Activated CD4-positive, alpha-beta T cell treated with anti-CD3 and anti-CD28 coated beads for 48 hours (primary cell): ENCODE results near the gene CHST14.
A peak's percentile ranks its signal among the peaks of the same experiment; 100 is the strongest.
"Not testable (repeated sequence)": the region's sequence is repeated elsewhere in the genome, so short reads cannot be mapped to it uniquely, and the experiment has no call there.

Experiments used
- DNase-seq: peaks from one replicate; pipeline ENCODE4 v3.0.0-alpha.2; 2020

The CHST14 gene

DNA sequence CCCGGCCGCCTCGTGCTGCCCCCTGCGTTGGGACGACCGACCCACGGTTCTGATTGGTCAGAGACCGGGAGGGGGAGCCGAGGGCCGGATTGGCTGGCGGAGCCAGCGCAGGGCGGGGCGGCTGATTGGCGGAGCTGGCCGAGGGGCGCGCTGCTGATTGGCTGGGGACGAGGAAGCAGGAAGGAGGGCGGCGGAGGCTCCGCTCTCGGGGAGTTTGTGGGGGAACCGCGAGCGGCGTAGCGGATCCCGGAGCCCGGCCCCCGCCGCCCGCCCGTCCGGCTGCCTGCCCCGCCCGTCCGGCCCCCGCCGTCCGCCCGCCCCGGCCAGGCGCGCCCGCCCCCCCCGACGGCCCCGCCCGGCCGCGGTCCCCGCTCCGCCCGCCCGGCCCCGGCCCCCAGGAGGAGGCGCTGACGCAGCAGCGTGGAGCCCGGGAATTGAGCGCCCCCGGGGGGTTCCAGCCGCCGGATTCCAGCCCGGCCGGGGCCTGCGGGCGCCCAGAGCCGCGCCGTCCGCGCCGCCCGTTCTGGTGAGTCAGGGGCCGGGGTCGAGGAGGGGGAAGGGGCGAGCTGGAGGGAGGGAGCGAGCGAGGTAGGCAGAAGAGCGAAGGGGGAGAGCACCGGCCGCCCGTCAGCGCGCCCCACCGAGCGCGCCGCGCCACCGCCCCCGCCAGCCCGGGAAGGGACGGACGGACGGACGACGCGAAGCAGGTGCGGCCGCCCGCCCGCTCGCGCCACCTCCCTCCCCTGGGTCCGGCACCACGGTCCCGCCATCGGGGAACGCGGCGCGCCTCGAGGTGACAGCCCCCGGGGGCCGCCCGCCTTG, 29.8 kb upstream of the CHST14 start, which contains the start of gene BAHD1:
TSS of gene BAHD1 (plus strand) at position 211 of the 822 bp plus-strand sequence. CDS start 17,512 bp downstream, outside the sequence.
- DNase-seq, result peak; percentile 97

DNA sequence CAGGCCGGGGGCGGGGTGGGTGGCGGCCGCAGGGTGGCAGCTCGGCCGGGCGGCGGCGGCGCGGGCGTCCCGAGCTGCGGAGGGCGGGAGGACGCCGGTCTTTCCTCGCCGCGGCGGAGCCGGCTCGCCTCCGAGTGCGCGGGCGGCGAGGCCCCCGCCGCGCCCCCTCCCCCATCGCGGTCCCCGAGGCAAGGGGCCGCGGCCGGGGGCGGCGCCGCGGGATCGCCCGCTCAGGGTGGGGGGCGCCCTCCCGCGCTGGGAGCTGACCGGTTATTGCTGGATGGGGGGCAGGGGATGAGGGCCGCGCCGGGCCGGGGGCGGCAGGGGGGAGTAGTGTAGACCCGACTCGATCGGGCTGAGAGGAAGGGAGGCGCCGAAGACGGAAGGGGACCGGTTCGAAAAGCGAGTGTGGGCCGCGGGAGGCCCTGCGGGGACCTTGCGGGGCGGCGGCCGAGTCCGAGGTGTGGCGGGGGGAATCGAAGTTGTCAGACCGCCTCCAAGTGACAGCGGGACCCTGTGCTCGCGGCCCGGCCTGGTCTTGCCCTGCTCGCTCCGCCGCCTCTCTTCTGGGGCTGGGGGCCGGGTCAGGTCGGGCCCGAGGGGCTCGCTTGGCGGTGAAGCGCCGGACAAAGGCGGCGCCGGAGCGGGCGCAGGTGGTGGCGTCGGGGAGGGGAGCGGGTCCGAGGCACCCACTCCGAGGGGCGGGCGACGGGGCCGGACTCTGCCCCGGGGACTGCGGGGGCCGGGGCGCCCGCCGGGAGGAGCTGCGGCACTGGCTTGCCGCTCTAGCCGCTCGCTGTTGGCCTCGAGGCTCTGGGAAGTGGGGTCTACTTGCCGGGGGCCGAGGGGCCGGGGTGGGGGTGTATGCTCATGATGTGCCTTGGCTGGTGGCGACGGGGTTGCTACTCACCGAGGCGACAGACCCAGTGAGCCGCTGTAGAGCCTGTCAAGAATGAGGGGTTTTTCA, 28.9 kb upstream of the CHST14 start:
- DNase-seq, result no peak

DNA sequence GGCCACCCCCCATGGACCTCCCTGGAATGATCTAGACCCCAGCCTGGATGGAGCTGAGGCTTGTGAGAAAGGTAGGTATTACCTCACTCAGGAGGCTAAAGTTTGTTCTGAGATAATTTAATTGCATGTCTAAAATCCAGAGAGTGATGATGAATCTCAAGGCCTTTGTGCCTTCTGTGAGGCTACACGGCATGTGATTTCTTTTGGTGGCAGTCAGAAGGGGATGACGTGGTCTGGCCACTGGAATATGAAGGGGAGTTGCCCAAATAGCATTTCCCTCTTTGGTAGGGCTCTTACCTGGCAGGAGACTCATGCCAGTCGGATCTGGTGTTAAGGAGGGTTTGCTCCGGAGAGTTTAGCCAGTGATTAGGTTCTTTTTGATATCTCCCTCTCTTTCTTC, 27.5 kb upstream of the CHST14 start:
- no peak for DNase-seq

DNA sequence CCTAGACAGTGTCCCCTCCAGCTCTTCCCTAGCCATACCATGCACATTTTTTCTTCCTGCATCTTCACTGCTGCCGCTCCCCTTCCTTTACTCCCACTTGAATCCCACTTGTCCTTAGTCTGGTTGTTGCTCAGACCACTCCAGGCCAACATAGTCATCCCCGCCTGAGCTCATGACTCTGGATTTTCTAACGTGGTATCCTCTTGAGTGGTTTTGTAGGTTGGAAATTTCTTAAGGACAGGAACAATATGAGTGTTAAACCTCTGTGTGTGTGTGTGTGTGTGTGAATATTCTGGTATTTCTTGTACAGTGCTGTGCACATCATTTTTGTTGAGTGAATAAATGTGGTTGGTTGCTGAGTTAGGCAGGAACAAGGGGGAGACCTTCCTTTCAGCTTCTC, 26.9 kb upstream of the CHST14 start:
- no peak for DNase-seq

DNA sequence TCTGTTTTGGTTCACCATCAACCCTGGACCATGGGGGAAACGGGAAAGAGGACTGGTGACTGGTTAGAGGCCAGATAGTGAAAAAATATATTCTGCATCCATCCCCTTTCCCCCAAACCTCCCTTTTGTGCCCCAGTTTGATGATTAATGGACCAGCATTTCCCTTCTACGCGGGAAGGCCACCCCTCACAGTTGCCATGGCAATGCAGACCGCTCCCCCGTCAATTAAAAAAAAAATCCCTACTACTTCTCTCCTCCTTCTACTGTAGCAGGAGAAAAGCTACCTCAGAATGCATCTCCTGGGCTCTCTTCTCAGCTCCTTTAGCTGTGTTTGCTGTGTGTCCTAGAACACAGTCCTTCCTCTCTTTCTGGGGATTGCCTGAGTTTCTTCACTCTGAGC, 26.0 kb upstream of the CHST14 start:
- DNase-seq, result no peak

DNA sequence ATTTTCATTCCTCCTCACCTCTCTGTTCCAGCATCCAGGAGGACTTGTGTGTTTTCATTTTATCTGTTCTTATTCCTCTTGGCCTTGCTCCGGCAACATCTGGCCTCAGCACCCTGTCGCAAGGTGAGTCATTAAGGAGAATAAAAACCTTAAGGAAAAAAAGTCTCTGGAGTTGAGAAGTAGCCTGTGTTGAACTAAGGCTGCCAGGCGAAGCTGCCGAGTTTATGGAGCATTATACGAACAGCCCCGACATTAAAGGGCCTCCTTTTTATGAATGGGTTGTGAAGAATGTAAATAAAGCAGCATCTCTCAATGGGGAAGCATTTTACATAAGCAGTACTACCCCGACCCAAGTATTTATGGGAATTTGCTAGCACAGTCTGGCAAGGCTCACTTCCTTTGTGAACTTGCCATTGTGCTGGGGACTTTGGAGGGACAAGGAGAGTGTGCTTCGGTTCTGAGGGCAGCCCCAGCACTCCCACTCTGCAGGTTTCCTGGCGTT, 25.3 kb upstream of the CHST14 start:
- DNase-seq, result no peak

DNA sequence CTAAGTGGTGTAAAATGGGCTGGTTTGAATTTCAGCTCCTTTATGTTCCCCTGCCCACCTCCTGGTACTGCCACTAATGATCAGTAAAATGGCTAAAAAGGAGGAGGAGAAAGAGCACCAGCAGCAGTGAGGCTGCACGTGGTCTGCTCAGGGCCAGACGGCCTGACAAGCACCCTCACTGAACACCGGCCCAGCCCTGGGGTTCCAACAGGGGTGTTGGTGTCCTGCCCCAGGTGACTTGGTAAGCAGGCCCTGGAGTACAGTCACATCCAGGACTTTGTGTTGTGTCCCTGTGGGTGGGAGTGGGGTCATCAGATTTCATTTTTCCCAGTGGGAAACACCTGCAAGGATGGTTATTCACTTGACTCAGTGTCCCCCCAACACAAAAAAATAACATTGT, 24.6 kb upstream of the CHST14 start:
- DNase-seq, result no peak

DNA sequence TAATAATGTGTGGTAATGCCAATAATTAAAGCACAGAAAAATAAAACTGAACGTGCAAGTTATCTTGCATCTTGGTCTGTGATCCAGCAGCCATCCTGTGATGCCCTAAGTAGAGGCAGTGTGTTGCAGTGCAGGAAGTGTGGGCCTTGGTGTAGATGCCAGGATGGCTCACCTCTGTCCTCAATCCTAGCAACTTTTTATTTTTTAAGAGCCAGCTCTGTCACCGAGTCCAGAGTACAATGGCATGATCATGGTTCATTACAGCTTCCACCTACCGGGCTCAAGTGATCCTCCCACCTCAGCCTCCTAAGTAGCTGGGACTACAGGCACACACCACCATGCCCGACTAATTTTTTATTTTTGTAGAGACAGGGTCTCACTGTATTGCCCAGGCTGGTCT, 22.4 kb upstream of the CHST14 start:
- DNase-seq, result no peak

DNA sequence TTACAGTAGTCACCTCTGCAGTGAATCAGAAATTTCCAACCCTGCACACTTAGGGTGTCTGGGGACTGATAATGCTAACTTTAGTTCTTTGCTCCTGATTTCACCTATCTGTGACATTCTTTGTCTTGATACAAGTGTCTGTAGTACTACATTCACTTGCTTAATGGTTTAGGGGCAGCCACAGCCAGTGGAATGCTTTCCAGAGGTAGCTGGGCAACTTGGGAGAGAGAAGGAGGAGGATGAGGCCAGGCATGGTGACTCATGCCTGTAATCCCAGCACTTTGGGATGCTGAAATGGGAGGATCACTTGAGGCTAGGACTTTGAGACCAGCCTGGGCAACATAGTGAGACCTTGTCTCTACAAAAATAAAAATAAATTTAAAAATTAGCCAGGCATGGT, 21.5 kb upstream of the CHST14 start:
- DNase-seq, result no peak

DNA sequence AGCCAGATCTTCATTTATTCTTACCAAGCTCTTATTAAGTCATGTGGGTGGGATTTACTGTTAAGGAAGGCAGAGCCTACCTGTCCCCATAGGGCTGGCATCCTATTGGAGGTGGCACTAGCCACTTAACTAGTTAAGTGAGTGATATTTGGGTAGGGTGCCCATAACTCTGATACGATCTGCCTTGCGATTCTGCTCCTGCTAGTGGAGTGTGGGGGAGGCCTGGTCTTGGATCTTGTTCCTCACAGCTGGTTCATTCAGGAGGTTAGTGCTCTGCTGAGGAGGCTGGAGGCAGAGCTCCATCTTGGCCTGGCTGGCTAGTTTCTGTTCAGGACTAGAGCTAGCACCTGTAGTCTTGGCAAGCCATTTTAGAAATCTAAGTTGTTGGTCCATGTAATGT, 20.7 kb upstream of the CHST14 start:
- DNase-seq, result no peak

DNA sequence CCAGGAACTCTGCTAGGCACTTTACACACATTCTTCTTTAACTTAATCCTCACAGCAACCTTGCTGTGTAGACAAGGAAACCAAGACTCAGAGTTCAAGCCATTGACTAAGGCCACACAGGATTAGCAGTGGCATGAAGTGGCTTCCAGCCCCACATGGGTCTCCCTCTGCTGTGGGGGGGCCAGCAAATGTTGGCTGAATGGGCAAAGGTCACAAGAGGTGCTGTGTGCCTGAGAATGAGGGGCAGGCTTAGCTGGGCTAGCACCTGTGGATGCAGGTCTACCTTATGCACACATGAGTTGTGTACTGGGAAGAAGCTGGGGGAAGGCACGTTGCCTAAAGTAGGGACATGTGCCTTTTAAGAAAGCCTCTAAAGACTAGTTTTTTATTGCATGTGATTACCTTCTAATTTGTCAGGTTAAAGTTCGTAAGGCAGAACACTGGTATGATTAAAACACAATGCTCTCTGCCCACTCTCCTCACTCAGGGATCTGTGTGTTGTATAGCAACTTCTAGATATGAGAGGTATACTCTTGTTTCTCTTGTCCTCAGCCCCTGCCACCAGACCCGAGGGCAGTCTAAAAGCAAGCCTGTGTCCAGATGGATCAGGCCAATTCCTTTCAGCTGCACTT, 19.1 kb upstream of the CHST14 start:
- DNase-seq, result no peak

DNA sequence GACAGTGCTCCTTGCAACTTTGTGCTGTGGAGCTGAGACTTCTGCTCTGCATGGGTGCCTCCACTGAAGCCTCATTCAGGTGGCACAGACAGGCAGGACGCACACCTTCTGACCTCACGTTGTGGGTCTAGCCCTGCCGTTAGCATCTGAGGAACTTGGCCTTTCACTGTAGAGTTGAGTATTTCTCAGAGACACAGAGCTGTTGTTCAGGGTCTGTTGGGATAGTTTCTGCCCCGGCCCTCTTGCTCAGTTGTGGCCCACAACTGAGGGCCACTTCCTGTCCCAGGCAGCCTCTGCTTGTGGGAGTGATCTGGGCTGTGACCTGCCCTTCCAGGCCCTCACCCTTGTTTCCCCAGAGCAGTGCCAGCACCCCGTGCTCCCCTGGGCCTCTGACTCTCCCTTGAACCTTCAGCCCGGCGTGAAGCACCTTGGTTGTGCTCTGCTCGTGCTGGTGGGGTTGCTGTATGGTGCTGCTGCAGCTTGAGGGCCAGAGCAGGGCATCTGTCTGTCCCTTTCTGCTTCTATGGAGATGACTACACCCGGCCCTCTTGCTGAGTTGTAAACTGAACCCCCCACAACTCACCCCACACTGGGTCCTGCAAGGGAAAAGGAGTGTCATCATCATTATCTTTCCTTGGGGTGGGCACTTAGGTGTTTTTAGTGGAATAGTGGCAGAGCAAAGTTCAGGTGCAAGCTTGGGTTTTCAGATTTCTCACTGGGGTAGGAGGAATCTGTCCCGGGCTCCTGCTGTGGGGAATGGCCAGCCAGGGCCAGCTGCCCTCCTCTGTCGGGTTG, 18.3 kb upstream of the CHST14 start:
- DNase-seq, result no peak

DNA sequence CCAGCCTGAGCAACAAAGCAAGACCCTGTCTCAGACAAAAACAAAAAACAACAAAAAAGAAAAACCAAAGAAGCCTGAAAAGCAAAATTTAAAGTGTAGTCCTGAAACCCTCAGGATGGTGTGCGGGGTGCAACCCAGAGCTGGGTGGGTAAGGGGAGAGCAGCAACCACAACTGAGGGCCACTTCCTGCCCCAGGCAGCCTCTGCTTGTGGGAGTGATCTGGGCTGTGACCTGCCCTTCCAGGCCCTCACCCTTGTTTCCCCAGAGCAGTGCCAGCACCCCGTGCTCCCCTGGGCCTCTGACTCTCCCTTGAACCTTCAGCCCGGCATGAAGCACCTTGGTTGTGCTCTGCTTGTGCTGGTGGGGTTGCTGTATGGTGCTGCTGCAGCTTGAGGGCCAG, 16.8 kb upstream of the CHST14 start:
- not testable (repeated sequence) for DNase-seq

DNA sequence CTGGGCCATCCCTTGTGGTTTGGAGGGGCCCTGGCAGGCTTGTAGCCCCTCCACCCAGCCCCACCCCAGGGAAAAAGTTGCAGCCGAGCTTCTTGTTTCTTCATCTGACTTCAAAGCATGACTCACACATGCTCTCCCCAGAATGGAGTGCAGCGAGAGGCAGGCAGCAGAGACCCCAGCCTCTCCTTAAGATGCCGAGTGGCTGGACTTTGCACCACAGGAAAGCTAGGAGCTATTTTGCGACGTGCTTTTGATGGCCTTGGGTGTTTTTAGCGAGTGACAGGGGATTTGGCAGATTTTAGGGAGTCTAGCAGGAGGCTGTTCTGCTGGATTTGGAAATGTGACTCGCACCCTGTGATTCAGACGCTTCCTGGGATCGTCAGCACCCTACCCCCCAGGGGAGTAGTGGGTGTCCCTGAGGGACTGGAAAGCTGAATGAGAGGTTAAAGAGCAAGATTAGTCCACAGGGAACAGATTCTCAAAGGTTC, 15.8 kb upstream of the CHST14 start:
- no peak for DNase-seq

DNA sequence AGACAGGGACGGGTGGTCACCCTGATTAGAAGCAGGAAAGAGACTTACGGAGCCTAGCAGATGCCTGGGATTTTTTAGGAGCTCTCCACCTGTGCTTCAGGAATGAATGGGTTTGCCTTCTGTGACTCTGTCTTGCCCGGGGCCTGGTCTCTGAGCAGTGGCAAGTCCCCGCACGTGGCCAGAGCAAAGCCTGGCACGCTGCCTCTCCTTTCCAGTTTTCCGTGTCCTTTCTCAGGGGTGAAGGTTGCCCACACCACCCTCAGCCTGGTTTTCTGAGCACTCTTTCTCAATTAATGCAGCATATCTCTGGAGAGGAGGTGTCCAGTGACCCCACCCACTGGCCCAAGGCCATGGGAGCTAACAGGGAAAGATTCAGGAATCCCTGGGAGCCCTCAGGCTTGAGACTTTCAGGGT, 14.5 kb upstream of the CHST14 start:
- DNase-seq, result no peak

DNA sequence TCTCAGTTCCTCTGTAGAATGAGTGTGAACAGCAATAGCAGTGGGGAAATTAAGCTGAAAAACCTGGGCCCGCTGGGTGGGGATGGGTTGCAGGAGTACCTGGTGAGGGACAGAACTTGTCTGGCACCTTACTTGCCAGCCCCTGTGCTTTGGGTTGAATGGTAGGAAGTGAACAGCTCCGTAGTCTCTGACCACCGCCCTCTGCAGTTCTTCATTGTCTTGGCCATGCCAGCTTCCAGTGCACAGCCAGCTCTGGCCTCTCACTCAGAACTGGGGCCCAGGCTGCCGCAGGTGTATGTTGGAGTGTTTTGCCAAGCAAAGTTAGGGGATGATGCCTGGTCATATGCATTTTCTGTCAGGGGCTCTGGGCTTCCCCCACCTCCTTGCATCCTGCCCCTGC, 14.0 kb upstream of the CHST14 start:
- DNase-seq, result no peak

DNA sequence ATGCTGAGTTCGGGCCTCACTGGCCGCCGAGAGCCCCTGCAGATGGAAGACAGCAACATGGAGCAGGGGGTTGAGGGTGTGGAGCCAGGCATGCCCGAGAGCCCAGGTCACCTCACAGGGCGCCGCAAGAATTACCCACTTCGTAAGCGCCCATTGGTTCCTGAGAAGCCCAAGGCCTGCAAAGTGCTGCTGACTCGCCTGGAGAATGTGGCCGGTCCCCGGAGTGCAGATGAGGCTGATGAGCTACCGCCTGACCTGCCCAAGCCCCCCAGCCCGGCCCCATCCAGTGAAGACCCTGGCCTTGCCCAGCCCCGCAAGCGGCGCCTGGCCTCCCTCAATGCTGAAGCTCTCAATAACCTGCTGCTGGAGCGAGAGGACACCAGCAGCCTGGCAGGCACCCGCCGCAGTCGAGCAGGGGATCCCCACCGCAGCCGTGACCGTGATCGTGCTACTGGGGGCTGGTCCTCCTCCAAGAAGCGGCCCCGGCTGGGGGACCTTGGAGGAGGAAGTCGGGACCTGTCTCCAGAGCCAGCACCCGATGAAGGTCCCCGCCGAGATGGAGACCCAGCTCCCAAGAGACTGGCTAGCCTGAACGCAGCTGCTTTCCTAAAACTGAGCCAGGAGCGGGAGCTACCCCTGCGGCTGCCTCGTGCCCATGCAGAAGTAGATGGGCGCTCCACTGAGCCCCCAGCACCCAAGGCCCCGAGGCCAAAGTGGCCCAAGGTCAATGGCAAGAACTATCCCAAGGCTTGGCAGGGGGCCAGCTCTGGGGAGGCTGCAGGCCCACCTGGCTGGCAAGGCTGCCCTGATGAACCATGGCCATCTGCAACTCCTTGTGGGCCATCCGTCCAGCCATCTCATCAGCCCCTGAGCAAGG, 12.1 kb upstream of the CHST14 start:
- no peak for DNase-seq

DNA sequence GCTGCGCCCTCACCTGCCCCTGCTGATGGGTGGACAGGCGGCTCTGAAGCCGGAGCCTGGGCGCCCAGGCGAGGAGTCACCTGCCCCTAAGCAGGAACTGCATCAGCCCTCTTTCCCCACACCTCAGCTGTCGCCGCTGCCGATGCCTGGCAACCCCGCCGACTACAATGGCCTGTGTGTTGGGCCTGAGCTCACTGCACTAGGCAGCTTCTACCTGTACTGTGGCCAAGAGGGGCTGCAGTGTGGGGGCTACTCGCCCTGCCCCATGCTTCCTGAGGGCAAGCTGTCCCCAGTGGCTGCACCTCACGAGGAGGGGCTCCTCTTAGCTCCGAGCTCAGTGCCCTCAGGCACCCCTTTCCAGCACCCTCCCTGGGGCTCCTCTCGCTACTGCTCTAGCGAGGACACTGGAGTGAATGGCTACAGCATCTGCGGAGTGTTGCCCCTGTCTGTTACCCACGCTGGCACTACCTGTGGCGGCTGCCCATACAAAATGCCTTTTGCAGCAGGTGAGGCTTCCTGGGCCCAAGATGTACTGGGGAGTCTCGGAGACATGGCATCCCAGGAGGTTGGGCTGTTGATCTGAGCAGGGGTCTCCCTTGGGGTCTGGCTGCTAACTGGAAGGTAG, 11.3 kb upstream of the CHST14 start:
- no peak for DNase-seq

DNA sequence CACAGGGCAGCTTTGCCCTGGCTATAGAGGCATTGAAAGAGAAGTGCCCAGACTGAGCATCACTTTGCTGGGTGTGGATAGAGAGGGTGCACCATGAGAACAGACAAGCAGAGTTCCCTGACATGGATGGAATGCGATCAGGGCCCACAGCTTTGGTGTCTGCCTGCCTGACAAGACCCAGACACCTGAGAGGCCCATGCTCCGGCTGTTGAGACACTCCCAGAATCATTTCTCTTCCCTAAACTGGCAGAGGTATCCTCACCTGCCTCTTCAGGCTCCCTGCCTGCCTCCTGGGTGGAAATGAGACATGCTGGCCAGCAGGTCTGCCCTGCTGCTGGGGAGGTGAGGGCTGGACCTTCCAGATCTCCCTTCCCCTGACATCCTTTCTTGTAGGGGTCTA, 10.4 kb upstream of the CHST14 start:
- DNase-seq, result no peak

DNA sequence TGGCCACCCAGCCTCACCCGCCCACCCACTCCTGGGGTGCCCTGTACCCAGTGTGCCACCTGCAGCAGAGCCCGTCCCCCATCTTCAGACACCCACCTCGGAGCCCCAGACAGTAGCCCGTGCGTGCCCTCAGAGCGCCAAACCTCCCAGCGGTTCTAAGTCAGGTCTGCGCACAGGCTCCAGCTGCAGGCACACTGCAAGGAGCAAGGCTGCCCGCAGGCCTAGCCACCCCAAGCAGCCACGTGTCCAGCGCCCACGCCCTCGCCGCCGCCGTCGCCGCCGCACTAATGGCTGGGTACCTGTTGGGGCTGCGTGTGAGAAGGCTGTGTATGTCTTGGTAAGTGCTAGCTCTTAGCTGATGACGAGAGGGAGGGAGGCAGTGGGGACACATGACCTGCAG, 8.8 kb upstream of the CHST14 start:
- no peak for DNase-seq

DNA sequence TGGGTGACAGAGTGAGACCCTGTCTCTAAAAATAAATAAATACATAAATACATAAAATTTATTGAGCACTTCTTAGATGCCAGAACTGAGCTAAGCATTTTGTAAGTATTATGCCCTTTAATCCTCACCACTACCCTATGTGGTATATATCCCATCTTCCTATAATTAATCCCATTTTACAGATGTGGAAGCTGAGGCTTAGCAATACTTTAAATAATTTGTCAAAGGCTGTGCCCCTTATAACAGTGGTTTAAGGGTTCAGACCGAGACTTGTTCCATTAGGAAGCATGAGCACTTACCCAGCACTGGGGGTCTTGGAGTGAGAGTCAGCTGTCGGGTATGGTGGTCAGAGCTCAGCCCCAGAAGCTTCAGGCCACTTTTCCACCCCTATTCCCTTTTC, 7.5 kb upstream of the CHST14 start:
- no peak for DNase-seq
